KOPT-K1 (cell line): ENCODE measurements around the gene EDEM1.
A peak's percentile ranks its signal among the peaks of the same experiment; 100 is the strongest.

ENCODE experiments used
- H3K27ac ChIP-seq: fragments of 200-600 bp; sonication (generic); 2 replicates; pipeline ENCODE4 v1.5.1; 2016; ENCODE audit warnings: antibody characterized with exemption, mild to moderate bottlenecking, low read depth, low read length; ENCODE audit not compliant: poor library complexity, severe bottlenecking
- H3K36me3 ChIP-seq: fragments of 200-600 bp; sonication (generic); 2 replicates; pipeline ENCODE4 v1.5.1; 2017; ENCODE audit warnings: antibody characterized with exemption, mild to moderate bottlenecking, low read length, moderate library complexity; ENCODE audit not compliant: insufficient read depth
- H3K9me3 ChIP-seq: fragments of 200-600 bp; sonication (generic); 2 replicates; pipeline ENCODE4 v1.5.1; 2017; ENCODE audit warnings: antibody characterized with exemption, low read length, mild to moderate bottlenecking; ENCODE audit not compliant: insufficient read depth, poor library complexity, severe bottlenecking

EDEM1 gene

DNA sequence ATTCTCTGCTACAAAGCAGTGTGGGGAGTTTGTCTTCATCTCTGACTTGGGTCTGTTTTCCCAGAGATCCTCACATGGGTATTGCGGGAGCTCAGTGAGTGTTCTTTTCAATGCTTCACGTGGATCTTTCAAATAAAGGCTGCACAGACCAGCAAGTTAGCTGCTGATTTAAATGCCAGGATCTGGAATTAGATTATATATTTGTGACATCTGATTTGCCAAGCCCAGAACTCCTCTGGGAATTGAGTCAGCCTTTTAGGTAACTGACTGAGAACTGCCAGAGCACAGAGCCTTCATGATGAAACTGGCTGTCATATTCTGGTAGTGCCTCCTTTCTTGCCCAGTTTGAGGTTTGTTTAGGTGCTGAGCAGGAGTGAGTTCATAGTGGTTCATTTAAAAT is 14.7 kb downstream of the EDEM1 start:
- peaks cover 86% of the 10 kb centered on the region for H3K36me3 ChIP-seq
- H3K9me3 ChIP-seq = no peaks in the 10 kb centered on the region
- H3K27ac ChIP-seq = no peak overlapping the region

DNA sequence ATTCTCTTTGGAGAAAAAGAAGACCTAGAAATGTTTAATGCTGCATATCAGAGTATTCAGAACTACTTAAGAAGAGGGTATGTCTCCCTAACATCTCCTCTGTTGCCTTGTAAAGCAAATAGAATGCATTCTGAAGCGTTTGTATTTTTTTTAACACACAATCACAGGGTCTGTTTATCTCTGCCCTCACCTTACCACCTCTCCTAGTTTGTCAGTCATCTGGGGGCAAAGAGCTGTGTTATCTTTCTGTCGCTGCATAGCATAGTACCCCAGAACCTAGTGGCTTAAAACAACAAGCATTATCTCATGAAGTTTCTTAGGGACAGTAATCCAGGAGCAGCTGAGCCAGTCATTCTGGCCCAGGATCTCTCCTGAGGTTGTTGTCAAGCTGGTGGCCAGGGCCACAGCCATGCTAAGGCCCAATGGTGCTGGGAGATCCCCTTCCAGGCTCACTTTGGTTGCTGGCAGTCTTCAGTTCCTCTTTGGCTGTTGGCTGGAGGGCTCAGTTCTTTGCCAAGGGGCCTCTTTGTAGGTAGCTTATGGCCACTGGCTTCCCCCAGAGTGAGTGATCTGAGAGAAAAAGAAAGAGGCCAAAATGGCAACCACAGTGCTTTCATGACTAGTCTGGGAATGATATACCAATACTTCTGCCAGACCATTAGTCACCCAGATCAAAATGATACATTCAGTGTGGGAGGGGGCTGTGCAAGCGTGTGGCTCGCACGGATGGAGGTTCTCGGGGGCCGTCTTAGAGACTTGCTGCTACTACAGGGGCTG is 17.8 kb downstream of the EDEM1 start:
- peaks cover 100% of the 10 kb centered on the region for H3K36me3 ChIP-seq
- no peak overlapping the region for H3K27ac ChIP-seq
- H3K9me3 ChIP-seq = no peaks in the 10 kb centered on the region

DNA sequence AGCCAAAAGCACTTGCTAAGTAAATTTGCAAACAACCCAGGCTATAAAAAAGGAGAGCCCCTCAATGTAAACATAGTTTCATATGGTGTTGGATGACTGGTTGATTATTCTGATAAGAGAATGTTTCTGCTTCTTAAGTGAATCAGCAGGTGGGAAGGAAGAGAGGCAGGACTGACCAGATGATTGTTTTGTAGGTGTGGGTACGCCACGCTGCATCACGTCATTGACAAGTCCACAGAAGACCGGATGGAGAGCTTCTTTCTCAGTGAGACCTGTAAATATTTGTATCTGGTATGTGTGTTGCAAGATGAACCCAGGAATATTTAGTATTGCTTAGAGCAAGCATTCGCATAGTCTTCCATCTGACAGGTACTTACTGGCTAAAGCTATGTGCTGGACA is 23.4 kb downstream of the EDEM1 start:
- H3K36me3 ChIP-seq = peaks cover 100% of the 10 kb centered on the region

DNA sequence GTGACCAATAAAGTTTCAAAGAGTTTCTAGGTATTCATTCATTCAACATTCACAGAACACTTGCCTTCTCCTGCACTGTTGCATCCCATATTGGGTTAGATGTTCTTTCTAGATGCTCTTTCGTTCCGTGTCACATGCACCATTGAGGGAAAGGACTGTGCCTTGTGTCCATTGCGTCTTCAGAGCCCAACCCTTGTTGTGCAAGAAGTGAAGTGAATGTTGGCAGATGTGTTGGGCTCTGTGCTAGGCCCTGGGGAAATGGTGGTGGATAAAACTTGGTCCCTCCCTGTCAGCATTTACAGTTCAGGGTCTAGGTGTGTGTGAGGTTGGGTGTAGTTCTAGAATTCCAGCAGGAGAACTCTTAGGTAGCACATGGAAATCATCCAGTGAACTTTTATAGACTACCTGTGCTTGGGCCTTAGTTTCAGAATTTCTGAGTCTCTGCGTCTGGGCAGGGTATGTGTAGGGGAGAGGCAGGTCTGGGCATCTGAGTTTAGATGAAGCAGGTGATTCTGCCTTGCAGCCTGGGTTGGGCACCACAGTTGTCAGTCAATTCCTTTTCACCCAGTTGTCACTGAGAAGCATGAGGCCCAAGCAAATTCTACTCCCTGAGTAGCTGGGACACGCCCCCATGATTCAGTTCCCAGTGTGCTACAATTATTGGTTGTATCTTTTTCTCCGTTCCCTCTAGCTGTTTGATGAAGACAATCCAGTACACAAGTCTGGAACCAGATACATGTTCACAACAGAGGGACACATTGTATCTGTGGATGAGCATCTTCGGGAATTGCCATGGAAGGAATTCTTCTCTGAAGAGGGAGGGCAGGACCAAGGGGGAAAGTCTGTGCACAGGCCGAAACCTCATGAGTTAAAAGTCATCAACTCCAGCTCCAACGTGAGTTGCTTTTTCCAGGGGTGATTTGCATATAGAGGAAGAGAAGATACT is 25.4 kb downstream of the EDEM1 start:
- peaks cover 99% of the 10 kb centered on the region for H3K36me3 ChIP-seq
- H3K9me3 ChIP-seq = no peaks in the 10 kb centered on the region
- H3K27ac ChIP-seq = peak overlapping the region; percentile 24

More for the DNA sequence above, 23.4 kb downstream of the EDEM1 start:
- no peak overlapping the region for H3K27ac ChIP-seq
- H3K9me3 ChIP-seq = no peaks in the 10 kb centered on the region

DNA sequence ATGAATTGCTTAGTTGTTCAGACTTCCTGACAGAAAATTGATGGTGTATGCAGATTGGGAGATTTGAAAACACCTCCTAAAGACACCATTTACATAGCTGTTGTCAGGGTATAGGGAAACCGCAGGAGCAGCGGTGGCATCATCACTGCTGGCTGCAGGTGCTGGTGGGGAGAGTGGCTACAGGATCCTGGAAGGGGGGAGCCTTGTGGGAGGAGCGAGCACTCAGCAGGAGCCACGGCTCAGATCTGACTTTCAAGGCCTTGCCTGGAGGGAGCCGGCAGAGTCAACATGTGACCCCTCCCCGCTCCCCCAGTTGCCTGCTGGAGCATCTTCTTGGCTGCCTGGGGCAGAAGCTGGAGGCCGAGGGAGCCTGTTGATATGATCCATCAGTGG is 26.1 kb downstream of the EDEM1 start:
- H3K27ac ChIP-seq = peak overlapping the region; percentile 24
- H3K36me3 ChIP-seq = peaks cover 99% of the 10 kb centered on the region
- no peaks in the 10 kb centered on the region for H3K9me3 ChIP-seq

DNA sequence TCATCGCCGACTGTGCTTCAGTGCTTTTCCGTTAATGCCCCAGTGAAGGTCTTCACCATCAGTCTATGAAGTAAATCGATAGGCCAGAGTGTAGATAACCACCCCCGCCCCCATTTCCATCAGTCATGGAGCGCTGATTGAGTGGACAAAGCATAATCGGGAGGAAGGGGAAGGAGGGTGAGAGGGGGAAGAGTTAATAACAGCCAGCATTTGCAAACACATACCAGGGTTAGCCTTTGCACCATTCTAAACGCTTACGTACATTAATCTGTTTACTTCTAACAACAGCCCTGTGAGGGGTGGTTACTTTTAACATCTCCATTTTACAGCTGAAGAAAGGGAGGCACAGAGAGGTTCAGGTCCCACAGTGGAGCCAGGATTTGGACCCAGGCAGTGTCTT is 26.8 kb downstream of the EDEM1 start:
- Histone ChIP-seq H3K27ac (no peak overlapping the region), H3K36me3 (peaks cover 99% of the 10 kb centered on the region), H3K9me3 (no peaks in the 10 kb centered on the region)

DNA sequence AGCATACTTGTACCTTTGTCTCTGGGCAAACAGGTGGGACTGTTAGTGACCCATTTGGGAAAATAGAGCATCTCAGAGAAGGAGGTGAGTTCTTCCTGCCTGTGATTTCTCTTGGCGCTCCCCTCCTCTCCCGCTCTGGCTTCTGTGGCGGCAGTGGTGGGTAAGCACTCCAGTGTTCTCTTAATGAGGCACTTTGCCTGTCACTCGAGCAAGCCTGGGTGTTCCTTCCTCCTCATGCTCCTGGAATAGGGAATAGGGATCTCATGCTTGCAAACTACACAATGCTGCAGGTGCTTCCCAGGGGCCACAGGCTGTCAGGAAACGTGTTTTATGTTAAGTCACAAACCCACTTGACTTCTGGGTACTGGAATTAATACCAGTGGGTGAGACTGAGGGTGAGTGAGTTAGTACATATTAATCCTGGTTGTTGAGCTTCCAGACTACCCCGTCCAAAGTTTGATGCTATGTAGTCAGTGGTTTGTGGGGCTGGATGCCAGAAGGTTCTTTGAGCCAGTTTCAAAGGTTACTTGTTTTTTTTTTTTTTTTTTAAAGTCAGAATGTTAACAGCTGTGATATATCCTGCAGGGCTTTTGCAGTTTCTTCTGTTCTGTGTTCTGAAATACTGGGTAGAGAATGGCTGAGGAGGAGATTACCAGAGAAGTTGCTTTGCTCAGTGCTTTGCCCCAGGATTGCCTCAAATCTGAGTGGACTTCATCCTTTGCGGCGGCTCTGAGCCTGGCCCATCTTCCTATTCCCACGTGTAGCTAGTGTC is 30.5 kb downstream of the EDEM1 start:
- peaks cover 85% of the 10 kb centered on the region for H3K36me3 ChIP-seq
- no peaks in the 10 kb centered on the region for H3K9me3 ChIP-seq
- no peak overlapping the region for H3K27ac ChIP-seq

DNA sequence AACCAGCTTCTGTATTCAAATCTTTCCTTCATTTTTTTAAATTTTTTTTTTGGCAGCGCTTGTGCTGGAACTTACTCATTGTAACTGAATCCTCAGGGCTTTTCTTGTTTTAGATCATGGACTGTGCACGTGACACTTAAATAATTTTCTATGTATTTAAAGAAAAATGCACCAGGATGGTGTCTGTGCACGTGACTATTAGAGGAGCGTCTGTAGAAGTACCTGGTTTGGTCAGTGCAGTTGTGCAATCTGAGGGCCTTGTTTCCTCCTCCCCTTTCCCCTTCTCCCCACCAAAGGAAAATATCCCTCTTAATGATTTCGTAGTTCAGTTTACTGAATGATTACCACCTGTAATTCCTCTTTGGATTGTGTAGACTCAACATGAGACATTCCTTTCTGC is 31.3 kb downstream of the EDEM1 start:
- H3K27ac ChIP-seq = no peak overlapping the region
- H3K36me3 ChIP-seq = peaks cover 77% of the 10 kb centered on the region
- H3K9me3 ChIP-seq = no peaks in the 10 kb centered on the region

DNA sequence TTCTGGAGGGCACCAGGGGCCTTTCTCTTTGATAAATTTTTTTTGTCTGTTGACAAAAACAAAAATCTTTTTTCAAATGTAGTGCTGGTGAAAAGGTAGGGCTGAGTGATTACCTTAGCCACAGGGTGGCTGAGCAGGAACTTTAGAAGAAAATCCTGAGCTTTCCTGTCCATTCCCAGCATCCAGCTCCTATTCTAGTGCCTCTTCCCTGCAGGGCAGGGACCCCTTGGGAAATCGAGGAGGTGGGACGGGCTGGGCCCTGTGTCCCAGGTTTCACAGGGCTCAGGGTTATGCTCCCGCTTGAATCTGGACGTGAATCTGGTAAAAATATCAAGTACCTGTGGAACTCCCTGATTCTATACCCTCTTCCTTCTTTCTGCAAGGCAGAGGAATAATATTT is 31.7 kb downstream of the EDEM1 start:
- Histone ChIP-seq H3K9me3 (no peaks in the 10 kb centered on the region), H3K36me3 (peaks cover 73% of the 10 kb centered on the region), H3K27ac (no peak overlapping the region)

DNA sequence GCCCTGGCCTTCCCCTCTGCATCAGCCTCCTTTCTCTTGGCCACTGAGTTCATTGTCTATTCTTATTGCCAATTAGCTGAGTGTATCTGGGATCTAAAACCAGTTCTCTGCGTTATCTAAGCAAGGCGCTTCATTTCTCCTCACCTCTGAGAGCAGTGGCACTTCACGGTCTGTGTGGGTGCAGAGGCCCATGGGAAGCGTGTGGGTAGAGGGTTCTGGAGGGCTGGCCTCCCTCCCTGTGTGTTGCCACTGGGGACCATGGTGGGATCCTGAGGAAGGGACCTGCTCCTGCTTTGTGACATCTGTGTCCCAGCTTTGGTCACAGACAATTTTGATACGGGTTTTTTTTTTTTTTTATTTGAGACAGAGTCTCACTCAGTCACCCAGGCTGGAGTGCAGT is 32.7 kb downstream of the EDEM1 start:
- H3K36me3 ChIP-seq = peaks cover 63% of the 10 kb centered on the region
- H3K27ac ChIP-seq = no peak overlapping the region
- H3K9me3 ChIP-seq = no peaks in the 10 kb centered on the region

DNA sequence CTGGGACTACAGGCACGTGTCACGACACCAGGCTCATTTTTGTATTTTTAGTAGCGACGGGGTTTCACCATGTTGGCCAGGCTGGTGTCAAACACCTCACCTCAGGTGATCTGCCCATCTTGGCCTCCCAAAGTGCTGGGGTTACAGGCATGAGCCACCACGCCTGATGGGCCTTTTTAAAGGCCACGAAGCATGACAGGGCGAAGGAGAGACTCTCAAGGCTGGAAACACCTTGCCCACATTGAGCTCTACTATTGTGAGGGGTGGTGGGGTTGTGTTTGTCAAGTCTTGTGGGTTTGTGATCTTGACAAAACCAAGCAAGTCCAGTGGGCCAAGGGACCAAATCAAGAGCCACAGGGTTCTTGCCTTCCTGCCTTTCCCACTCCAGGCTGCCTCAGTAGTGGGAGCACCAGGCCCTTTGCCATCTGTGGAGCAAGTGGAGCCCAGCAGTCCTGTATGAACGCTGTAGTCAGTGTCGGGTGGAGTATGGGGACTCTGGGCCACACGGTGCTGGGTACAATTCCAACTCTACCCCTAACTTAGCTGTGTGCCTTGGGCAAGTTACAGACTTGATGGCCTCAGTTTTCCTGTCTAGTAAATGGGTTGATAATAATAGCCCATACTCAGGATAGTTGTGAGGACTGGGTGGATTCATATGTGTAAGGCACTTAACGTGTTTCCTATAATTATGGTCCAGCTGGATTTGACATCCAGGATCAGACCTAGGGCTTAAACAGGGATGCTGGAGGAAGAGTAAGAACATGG is 33.3 kb downstream of the EDEM1 start:
- Histone ChIP-seq H3K27ac (no peak overlapping the region), H3K36me3 (peaks cover 56% of the 10 kb centered on the region), H3K9me3 (no peaks in the 10 kb centered on the region)

DNA sequence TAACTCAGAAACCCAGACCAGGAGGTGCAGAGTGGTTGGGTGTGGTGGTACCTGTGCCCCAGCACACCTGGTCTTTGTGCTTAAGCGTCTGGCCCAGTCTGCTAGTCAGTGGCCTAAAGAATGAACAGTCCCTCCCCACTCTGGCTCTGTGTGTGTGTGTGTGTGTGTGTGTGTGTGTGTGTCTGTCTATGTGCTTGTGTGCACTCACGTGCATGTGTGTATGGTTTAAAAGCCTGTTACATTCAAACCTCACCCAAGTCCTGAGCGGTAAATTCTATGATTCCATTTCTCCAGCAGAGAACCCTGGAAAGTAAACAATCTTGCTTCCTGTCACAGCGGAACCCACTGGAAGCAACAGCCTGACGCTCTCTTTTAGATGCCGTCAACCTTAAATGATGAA is 34.2 kb downstream of the EDEM1 start:
- no peak overlapping the region for H3K27ac ChIP-seq
- peaks cover 48% of the 10 kb centered on the region for H3K36me3 ChIP-seq
- H3K9me3 ChIP-seq = no peaks in the 10 kb centered on the region

DNA sequence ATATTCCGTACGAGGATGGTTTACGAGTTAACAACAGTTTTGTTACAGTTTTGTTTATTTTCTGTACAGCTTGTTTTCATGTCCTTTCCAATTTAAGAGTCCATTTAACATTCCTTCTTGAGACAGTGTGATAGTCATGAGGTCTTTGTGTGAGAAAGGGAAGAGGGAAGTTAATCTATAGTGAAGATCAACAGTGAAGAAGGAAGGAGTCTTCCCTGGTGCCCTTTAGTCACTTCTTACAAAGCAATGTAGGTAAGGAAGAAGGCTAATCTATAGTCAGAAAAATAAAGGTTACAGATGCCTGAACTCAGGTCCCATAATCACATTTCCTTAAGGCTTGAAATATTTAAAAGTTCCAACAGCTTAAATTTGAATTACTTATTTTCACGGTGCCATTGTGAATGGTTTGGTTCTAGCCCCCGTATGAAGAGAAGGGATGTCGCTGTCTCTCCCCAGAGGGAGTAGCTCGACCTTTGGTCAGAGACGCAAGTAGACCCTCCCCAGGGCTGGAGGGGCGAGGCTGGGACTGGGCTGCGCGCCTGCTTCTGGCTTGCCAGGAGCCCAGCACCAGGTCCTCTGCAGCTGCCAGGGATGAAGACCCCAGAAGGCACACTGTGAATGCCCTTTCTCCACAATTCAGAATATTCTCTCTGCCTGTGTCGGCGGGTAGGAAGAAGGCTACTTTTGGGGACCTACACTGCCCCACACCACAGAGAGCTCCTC is 34.9 kb downstream of the EDEM1 start:
- H3K36me3 ChIP-seq = peaks cover 41% of the 10 kb centered on the region
- H3K9me3 ChIP-seq = no peaks in the 10 kb centered on the region
- H3K27ac ChIP-seq = no peak overlapping the region

DNA sequence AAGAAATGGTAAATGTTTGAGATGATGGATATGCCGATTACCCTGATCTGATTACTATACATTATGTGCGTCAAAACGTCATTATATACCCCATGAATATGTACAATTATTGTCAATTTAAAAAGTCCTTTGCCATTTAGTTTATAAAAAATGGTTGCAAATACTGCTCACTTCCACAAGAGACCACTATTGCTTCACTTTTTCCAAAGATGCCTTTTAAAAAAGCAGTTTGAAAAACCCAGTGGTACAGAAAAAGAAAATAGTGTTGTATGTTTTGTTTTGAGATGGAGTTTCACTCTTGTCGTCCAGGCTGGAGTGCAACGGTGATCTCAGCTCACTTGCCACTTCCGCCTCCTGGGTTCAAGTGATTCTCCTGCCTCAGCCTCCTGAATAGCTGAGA is 39.3 kb downstream of the EDEM1 start:
- Histone ChIP-seq H3K36me3 (peaks cover 1% of the 10 kb centered on the region; the same call in 1 of the 2 replicates), H3K27ac (no peak overlapping the region), H3K9me3 (no peaks in the 10 kb centered on the region)
